Muscle layer of colon (tissue), 2 donors: ENCODE results near the gene ALOX5AP.
A peak's percentile ranks its signal among the peaks of the same experiment; 100 is the strongest.
"Not testable (repeated sequence)": the region's sequence is repeated elsewhere in the genome, so short reads cannot be mapped to it uniquely, and the experiment has no call there.

Source experiments
- H3K27ac ChIP-seq: one replicate; pipeline ENCODE4 v1.7.0; 2013; ENCODE audit warnings: low read depth, mild to moderate bottlenecking, low read length, moderate library complexity
- H3K27me3 ChIP-seq, 2 donors: one replicate each; pipeline ENCODE4 v1.7.0; 2013; ENCODE audit warnings: low read length in 2 of 2, mild to moderate bottlenecking in 2 of 2; ENCODE audit not compliant: insufficient read depth in 2 of 2, control insufficient read depth in 1 of 2
- H3K36me3 ChIP-seq: one replicate; pipeline ENCODE4 v1.7.0; 2013; ENCODE audit warnings: mild to moderate bottlenecking, low read length; ENCODE audit not compliant: insufficient read depth
- H3K4me1 ChIP-seq: one replicate; pipeline ENCODE4 v1.7.0; 2013; ENCODE audit warnings: mild to moderate bottlenecking, low read length; ENCODE audit not compliant: insufficient read depth
- H3K4me3 ChIP-seq, 2 donors: one replicate each; pipeline ENCODE4 v1.7.0; 2013; ENCODE audit warnings: low read length in 2 of 2, low read depth in 1 of 2, mild to moderate bottlenecking in 1 of 2, moderate library complexity in 1 of 2
- H3K9ac ChIP-seq: one replicate; pipeline ENCODE4 v1.7.0; 2013; ENCODE audit warnings: low read length
- H3K9me3 ChIP-seq: one replicate; pipeline ENCODE4 v1.7.0; 2013; ENCODE audit warnings: mild to moderate bottlenecking, low read length
- donor health status: abdominal sarcoma.
- donor health status: Adenocarcinoma of cecum.

Gene ALOX5AP

GRCh38 chr13:30742901-30743300 lies 7.6 kb downstream of the ALOX5AP start:
- Histone ChIP-seq H3K9me3 (no peaks in the 10 kb centered on the region), H3K27ac (no peak overlapping the region), H3K27me3 (no peaks in the 10 kb centered on the region), H3K4me3 (no peak overlapping the region), H3K4me1 (peaks cover 9% of the 10 kb centered on the region), H3K36me3 (no peaks in the 10 kb centered on the region), H3K9ac (no peak overlapping the region)

- H3K36me3 ChIP-seq = no peaks in the 10 kb centered on the region
- H3K9me3 ChIP-seq = no peaks in the 10 kb centered on the region
- no peak overlapping the region for H3K9ac ChIP-seq
- H3K27me3 ChIP-seq = no peaks in the 10 kb centered on the region
- H3K4me3 ChIP-seq = no peak overlapping the region
- H3K4me1 ChIP-seq = peaks cover 9% of the 10 kb centered on the region
- H3K27ac ChIP-seq = no peak overlapping the region
Observed at GRCh38 chr13:30743319-30744055, 8.1 kb downstream of the ALOX5AP start.

- Histone ChIP-seq H3K4me3 (no peak overlapping the region), H3K27me3 (no peaks in the 10 kb centered on the region), H3K36me3 (no peaks in the 10 kb centered on the region), H3K27ac (peak overlapping the region; percentile 1), H3K4me1 (peaks cover 9% of the 10 kb centered on the region), H3K9ac (no peak overlapping the region), H3K9me3 (no peaks in the 10 kb centered on the region)
Observed at GRCh38 chr13:30744056-30744680, 8.8 kb downstream of the ALOX5AP start.

- no peaks in the 10 kb centered on the region for H3K36me3 ChIP-seq
- H3K9ac ChIP-seq = no peak overlapping the region
- H3K27ac ChIP-seq = no peak overlapping the region
- no peak overlapping the region for H3K4me3 ChIP-seq
- no peaks in the 10 kb centered on the region for H3K27me3 ChIP-seq
- H3K9me3 ChIP-seq = no peaks in the 10 kb centered on the region
- peaks cover 9% of the 10 kb centered on the region for H3K4me1 ChIP-seq
Observed at GRCh38 chr13:30744681-30745077, 9.3 kb downstream of the ALOX5AP start.

GRCh38 chr13:30745906-30746686 lies 10.8 kb downstream of the ALOX5AP start:
- H3K4me3 ChIP-seq = no peak overlapping the region
- H3K9ac ChIP-seq = no peak overlapping the region
- no peaks in the 10 kb centered on the region for H3K9me3 ChIP-seq
- H3K4me1 ChIP-seq = peaks cover 9% of the 10 kb centered on the region
- no peaks in the 10 kb centered on the region for H3K27me3 ChIP-seq
- H3K27ac ChIP-seq = no peak overlapping the region
- H3K36me3 ChIP-seq = no peaks in the 10 kb centered on the region

- no peak overlapping the region for H3K4me3 ChIP-seq
- H3K9me3 ChIP-seq = no peaks in the 10 kb centered on the region
- H3K36me3 ChIP-seq = no peaks in the 10 kb centered on the region
- H3K27ac ChIP-seq = no peak overlapping the region
- peaks cover 9% of the 10 kb centered on the region for H3K4me1 ChIP-seq
- H3K27me3 ChIP-seq = no peaks in the 10 kb centered on the region
- H3K9ac ChIP-seq = no peak overlapping the region
Observed at GRCh38 chr13:30746791-30747190, 11.4 kb downstream of the ALOX5AP start.

- not testable (repeated sequence) for H3K9me3 ChIP-seq, H3K9ac ChIP-seq, H3K4me1 ChIP-seq, H3K4me3 ChIP-seq, H3K27me3 ChIP-seq, H3K36me3 ChIP-seq, H3K27ac ChIP-seq
Observed at GRCh38 chr13:30747845-30748244, 12.5 kb downstream of the ALOX5AP start.

GRCh38 chr13:30748717-30749116 lies 13.4 kb downstream of the ALOX5AP start:
- Histone ChIP-seq H3K4me1 (peaks cover 5% of the 10 kb centered on the region), H3K27ac (no peak overlapping the region), H3K36me3 (no peaks in the 10 kb centered on the region)

GRCh38 chr13:30750036-30750435 lies 14.7 kb downstream of the ALOX5AP start:
- Histone ChIP-seq H3K4me3 (no peak overlapping the region), H3K9ac (no peak overlapping the region), H3K9me3 (no peaks in the 10 kb centered on the region), H3K27ac (no peak overlapping the region), H3K36me3 (no peaks in the 10 kb centered on the region), H3K4me1 (no peaks in the 10 kb centered on the region), H3K27me3 (no peaks in the 10 kb centered on the region)

More at GRCh38 chr13:30748717-30749116, 13.4 kb downstream of the ALOX5AP start:
- no peak overlapping the region for H3K4me3 ChIP-seq
- H3K27me3 ChIP-seq = no peaks in the 10 kb centered on the region
- H3K9me3 ChIP-seq = no peaks in the 10 kb centered on the region
- H3K9ac ChIP-seq = no peak overlapping the region

GRCh38 chr13:30751183-30751933 lies 16.0 kb downstream of the ALOX5AP start:
- H3K9ac ChIP-seq = no peak overlapping the region
- no peak overlapping the region for H3K4me3 ChIP-seq
- H3K36me3 ChIP-seq = no peaks in the 10 kb centered on the region
- no peak overlapping the region for H3K27ac ChIP-seq
- no peaks in the 10 kb centered on the region for H3K9me3 ChIP-seq
- H3K27me3 ChIP-seq = no peaks in the 10 kb centered on the region
- no peaks in the 10 kb centered on the region for H3K4me1 ChIP-seq

- no peak overlapping the region for H3K9ac ChIP-seq
- no peak overlapping the region for H3K4me3 ChIP-seq
Observed at GRCh38 chr13:30752201-30752797, 17.0 kb downstream of the ALOX5AP start.

More at GRCh38 chr13:30752201-30752797, 17.0 kb downstream of the ALOX5AP start:
- no peaks in the 10 kb centered on the region for H3K4me1 ChIP-seq
- no peak overlapping the region for H3K27ac ChIP-seq
- no peaks in the 10 kb centered on the region for H3K9me3 ChIP-seq
- no peaks in the 10 kb centered on the region for H3K27me3 ChIP-seq
- no peaks in the 10 kb centered on the region for H3K36me3 ChIP-seq
